Jurkat, Clone E6-1 (cell line): ENCODE results near the gene CBFA2T2.

Source experiments
- DNase-seq: peaks from one replicate; pipeline ENCODE4 v3.0.0-alpha.2; 2011; ENCODE audit warnings: low read depth, low spot score
- H3K4me3 ChIP-seq: 2 replicates; pipeline ENCODE4 v1.5.1; 2011; ENCODE audit warnings: mild to moderate bottlenecking, low read length, control low read depth, moderate library complexity

CBFA2T2 gene

DNA sequence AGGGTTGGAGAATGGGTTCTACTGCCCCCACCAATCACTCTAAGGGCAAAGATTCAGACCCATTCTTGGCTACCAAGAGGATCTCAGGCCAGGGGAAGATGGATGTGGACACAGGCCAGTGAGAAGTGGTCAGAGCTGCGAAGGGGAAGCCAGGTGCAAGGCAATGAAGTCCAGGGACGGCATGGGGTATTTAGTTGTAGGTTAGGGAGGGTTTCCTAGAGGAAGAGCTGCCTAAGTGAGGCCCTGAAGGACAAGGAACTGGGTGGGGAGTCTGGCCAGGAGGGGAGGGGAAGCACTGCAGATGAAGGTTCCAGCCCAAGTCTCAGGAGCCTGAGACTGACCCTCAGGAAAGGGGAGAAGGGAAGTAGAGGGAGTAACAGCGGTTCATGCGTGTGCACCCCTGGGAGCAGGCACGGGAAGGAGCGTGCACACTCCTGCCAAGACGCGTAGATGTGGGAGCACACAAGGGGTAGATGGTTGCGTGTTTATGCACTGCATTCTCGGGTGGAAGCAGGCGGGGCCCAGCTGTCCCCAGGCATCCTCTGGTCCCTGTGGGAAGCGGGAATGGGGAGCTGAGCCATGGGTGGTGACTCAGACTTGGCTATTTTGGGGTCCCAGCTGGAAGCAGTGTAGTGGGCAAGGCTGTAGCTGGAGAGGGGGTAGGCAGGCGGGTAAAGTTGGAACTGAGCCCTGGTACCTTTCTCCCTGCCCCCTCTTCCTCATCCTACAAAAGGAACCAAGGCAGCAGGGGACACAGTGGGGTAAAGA lies 180.2 kb downstream of the CBFA2T2 start:
- no peak overlapping the region for H3K4me3 ChIP-seq
- DNase-seq = no peak

DNA sequence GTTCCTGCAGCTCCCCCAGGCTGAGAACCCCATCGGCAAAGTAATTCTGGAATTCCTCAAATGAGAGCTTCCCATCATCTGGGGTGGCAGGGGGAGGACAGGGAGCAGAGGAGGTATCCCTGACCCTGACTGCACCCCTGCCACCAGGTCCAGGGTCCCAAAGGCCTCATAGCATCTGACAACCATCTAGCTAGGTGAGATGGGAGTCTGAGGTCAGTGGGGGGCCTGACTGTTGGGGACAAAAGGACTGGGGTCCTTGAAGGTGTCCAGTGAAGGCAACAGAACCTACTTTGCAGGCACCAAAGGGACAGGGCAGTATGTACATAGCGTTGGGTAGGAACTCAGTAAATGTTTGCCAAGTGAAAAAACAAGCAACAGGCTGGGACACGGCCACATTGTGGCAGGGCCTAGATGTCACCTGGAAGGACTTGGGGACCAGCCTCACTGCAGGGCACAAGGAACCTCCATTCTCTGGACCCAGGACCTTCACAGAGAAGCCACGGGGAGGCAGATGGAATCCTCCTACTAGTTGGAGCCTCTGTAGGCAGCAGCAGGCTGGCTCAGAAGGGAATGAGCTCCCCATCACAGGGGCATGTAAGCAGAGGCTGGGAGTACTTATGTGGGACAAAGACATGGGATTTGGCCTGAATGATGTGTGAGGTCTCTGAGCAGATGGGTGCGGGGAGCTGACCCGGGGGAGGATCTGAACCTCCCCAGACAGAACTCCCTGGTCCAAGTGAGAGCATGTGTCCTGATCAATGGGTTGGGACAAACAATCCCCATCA lies 181.0 kb downstream of the CBFA2T2 start:
- H3K4me3 ChIP-seq = no peak overlapping the region

DNA sequence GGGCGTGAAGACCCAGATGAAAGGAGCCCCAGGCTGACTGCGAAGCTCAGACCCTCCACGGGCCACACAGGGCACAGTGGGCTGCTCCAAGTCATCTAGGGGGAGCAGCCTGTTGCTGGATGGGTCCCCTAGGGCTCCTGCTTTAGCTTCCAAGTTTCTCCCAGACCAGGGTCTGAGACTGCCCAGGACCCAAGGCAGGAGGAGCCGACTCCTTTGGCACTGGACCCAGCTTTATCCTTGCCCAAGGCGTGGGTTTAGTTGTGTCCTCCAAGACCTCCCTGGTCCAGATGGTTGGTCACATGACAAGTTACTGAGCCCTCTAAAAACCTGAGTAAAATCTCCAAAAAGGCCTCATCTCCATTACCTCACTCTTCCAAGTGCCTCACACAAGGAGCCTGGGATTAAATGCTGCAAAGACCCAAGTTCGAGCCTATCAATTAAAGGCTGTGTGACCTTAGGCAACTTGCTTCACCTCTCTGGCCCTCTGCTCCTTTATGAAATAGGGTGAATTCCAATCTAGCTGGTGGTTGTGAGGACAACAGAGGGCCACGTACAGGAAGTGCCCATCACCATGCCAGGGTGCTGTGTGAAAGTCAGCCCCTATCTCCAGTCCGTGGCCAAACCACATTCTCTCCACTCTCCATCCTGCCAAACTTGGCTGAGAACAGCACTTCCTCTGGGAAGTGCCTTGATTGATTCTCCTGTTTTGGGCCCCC lies 181.8 kb downstream of the CBFA2T2 start:
- DNase-seq = no peak
- no peak overlapping the region for H3K4me3 ChIP-seq

More for the DNA sequence above, 181.0 kb downstream of the CBFA2T2 start:
- no peak for DNase-seq

DNA sequence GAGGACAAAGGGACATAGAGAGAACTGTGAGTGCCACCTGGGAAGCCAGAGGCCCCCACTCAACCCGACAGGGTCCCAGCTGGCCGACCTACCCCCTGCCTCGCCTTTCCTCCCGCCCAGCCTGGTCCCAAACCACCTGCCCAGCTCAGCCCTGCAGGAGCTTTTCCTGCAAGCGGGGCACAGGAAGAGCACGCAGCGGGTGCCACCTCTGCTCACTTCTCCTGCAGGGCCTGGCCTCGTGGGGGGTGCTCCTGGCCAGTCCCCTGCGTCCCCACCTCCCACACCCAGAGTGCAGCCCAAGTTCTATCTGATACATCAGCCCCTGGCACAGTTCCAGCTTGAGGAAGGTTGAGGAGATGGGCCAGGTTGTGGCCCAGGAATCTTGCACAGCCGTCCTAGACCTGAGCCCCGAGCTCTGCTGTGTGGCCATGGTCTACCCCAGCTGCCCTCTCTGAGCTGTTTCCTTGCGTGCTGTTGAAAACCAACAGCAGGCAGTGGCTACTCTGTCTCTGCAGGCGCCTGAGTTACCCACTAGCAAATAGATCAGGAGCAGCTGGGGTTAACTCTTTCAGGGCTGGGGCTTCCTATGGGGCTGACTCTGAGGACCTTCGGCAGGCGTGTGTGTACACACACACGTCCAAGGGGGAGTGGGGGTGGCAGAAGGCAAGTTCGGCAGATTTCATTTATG lies 182.7 kb downstream of the CBFA2T2 start:
- H3K4me3 ChIP-seq = no peak overlapping the region
- DNase-seq = no peak

DNA sequence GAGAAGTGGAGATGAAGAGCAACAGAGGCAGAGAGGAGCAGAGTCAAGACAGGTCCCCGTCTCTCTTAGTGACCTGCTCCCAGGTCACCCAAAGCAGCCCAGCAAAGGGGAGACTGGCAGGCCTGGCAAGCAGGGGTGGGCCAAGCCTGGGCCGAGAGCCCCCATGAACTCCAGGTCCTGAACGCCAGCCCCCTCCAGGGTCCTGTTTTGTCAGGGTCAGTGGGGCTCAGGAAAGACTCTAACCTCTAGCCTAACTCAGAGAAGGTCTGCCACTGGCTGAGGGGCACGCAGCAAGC lies 183.2 kb downstream of the CBFA2T2 start:
- H3K4me3 ChIP-seq = no peak overlapping the region
- no peak for DNase-seq

DNA sequence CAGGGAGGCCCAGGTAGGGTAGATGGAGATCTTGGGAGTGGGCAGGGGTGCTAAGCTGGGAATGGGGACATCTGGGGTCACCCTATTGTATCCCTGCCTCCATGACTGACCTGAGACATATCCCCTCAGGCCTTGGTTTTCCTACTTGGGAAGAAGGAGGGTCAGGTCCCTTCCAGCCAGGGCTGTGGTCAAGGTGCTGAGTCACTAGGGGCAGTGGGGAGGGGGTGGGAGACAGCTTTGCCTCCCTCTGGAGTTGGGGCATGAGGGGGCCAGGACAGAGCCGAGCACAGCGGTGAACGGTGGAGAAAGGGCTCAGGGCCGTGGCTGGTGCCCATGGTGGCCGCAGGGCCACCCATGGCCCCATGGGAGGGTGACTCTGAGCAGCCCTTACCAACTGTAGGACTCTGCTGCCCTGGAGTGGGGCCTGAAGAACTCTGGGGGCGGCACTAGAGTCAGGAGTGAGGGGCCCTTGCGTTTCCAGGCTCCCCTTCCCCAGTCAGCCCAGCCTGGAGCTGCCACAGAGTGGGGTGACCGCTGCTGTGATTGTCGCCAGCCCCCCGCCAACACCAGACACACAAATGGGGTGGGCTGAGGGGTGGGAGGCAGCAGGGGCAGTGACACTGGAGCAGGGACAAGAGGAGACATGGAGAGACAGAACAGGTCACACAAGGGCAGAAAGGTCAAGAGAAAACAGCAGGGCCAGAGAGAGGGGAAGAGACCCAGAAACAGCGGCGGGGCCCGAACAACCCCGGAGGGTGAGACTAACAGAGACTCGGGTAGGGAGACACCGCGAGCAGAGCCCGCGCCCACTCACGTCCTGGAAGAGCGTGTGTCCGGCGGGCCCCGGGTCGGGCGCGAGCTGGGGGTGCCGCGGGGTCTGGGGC lies 183.8 kb downstream of the CBFA2T2 start:
- no peak overlapping the region for H3K4me3 ChIP-seq
- no peak for DNase-seq

DNA sequence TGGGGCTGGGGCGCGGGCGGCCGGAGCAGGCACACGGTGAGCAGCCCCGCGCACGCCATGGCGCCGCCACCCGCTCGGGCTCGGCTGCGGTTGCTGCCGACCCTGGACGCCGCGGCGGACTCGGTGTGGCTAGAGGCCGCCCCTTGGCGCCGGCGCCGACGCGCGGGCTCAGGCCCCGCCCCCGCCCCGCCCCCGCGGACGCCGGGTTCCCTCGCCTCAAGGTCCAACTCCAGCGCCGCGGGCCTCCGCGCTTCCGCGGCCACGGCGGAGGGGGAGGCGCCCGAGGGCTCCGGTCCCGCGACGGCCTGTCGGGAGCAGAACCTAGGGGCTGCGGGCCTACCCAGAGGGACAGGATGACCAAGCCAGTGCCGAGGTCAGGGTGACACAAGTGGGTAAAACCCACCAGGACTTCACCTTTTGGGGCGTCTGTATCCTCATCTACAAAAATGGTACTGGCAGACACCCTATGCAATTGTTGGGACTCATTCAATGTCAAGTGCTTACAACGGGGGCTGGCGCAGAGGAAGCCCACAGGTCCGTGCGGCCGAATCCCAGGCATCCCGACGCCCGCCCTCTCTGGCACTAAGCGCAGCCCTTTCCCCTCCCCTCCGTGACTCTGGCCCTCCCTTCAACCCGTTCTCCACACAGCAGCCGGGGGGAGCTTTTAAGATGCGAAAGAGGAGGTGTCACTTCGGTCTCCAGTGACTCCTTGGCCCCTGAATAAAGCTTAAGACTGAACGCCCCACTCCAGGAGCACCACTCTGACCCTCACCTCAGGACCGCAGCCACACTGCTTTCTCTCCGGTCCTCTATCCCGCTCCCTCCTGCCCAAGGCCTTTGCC lies 184.6 kb downstream of the CBFA2T2 start, which contains the start of gene NECAB3:
TSS of gene NECAB3 (minus strand) at position 135 of the 842 bp plus-strand sequence. CDS start at position 59, 76 bp downstream.
- H3K4me3 ChIP-seq = no peak within 1 kb of the TSS
- no peak for DNase-seq

DNA sequence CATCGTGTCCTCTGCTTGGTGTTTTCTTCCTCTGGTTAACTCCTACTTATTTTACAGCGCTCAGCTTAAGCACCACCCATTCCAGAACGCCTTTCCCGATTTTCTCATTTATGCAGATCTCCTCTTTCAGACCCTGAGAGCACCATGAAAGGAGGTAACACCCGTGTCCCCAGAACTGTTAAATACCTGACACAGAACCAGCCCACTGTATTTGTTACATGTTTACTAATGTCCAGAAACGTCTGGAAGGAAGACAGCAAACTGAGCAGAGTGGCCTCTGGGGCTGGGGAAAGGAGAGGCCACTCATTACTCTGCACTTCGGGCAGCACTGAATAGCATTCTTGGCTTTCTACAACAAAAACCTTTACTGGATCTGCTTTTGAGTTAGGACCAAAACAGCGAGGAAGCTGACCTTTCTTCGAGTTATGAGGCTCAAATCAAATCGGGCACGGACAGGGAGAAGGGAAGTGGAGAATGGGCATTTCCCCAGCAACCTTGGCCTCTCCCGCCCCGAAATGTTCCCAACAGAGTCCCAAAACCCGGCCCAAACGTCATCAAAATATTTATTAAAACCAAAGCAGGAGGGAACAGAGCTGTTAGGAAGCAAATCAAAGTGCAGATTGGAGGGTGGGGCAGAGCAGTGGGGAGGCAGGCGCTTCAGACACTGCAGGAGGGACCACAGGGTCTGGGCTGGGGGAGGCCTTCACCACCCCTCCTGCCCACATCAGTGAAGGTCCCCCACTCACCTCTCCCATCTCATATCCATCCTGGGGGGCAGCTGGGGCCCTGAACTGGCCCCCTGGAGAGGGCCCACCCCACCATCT lies 185.5 kb downstream of the CBFA2T2 start:
- no peak overlapping the region for H3K4me3 ChIP-seq
- no peak for DNase-seq

DNA sequence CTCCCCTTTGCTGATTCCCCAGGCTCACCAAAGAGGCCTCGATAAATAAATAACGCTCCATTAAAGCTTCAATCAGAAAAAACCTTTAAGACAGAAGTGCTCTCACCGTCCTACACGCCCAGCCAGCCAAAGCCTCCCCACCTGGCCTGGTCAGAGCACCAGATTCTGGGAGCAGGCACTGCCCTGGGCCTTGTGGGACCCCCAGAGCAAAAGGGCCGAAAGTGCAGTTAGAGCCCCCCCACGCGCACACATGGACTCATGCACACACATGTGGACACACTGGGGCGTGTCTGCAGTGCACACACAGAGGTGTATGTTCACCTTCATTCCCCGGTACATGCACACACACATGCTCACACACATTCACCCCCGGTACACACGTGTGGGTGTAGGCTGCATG lies 186.2 kb downstream of the CBFA2T2 start:
- H3K4me3 ChIP-seq = no peak overlapping the region
- no peak for DNase-seq

DNA sequence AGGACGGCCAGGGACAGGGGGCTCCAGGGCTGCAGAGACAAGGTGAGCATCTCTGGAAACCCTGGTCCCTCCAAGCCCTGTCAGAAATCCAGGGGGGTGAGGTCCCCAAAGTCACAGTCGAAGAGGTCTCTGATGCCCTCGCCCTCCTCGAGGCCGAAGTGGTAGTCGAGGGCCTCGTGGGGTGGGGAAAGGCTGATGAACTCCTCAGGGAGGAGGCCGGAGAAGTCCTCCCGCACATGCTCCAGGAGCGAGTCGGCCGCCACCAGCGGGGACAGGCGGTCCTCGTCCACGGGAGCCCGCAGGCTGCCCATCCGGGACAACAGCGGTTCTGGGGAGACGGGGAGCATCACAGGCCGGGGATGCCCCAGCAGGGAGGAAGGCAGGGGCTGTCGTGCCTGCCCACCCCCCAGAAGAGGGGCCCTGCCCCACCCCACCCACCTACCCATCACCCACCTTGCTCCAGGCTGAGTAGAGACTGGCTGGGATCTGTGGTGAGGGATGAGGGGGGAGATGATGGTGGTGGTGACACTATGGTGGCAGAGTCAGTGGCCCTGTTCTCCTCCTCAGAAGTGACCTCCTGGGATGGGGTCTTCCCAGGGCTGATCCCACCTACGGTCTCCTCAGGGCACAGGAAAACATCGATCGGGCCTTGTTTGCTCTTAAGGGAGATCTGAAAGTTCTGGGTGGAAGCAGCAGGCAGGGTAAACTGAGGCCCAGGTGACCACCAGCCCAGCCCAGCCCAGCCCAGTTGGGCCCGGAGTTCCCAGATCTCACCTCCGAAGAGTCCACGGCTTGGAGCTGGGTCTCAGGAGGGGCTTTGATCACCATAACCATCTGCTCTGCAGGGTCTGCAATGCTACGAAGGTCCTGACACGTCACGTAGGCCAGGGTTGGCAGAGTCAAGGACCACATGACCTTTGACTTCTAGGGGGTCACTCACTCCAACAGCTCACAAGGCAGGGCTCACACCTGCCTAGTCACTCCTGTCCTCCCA lies 187.1 kb downstream of the CBFA2T2 start:
- no peak overlapping the region for H3K4me3 ChIP-seq
- no peak for DNase-seq

DNA sequence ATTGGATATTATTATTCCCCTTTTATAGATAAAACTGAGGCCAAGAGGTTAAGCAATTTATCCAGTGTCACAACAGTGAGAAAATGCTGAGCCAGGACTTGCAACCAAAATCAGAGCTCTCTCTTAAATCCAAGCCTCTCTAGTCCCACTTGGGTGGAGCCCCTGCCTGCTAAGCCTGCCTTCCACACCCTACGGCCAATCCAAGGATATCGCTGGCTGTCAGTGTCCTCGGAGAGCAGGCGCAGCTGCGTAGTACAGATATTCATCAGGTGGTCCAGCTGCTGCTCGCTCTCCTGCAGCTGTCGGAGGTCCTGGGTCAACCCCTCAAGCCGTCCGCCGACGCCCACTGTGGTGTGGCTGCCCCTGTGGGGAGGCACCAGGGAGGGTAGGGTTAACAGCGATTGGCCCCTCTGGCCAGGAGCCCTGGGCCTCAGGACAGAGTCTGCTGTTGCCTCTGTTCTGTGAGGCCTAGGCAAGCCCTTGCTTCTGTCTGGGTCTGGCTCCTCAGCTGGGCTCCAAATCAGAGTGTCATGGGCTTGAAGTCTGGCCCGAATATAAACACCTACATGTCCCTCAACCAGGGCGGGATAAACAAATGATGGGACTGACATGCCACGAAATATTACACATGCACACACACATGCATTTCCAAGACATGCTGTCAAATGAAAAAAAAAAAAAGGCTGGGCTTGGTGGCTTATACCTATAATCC lies 188.3 kb downstream of the CBFA2T2 start:
- no peak for DNase-seq
- no peak overlapping the region for H3K4me3 ChIP-seq

DNA sequence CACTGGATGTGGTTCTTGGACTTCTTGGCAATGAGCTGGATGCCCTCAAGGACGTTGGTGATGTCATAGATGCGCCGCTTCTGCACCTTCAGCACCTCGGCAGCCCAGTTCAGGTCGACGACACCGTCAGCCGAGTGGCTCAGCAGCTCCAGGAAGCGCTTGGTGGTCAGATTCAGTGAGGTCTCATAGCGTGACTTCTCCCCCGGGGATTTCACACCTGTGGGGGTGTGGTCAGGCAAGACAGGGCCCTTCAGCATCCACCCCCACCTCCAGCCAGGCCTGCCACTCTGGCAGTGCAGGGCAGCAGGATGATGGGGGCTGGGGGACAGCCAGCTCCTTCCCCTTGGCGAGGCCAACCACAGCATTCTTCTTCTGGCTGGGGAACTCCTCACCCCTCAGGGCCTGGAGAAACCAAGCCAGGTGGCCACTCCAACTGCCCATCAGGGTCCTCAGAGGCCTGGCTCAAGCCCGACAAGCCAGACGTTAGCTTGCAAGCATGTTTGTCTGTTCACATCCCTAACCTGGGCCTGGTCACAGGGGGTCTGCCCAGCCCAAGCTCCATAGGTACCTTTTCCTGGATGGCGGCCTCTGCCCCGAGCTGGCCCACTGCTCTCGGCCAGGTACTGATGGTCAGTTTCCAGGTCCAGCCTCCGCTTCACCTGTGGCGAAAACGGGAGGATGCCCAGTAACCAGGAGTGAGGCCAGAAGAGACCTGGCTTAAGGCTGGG lies 190.0 kb downstream of the CBFA2T2 start:
- no peak for DNase-seq

DNA sequence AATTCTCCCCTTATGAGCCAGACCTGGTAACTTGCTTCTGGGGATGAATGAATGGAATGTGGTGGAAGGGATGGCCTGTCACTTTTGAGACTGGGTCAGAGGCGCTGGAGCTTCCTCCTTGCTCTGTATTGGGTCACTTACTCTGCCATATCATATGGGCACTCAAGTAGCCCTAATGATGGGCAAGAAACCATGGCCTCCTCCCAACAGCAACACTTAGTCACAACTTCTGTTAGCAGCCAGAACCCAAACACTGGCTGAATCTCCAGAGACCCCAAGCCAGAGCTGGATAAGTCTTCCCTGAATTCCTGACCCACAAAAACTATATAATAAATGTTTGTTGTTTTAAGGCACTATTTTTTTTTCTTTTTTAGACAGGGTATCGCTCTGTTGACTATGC lies 190.8 kb downstream of the CBFA2T2 start:
- DNase-seq = no peak
- no peak overlapping the region for H3K4me3 ChIP-seq

More for the DNA sequence above, 190.0 kb downstream of the CBFA2T2 start:
- no peak overlapping the region for H3K4me3 ChIP-seq

DNA sequence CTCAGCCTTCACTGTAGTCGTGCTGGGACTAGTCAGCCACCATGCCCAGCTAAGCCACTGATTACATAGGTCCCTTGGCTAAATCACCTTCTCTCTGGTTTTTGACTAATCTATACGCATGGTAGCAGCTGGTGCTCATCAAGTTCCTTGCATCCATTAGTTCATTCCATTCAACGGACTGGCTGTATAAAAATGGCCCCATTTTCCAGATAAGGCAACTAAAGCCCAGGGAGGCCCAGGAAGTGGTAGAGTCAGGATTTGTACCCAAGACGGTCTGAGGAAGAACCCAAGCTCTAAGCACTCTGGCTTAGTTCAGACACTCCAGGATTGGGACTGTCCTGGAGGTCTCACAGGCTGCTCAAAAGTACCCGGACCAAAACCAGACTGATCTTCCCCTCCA lies 191.4 kb downstream of the CBFA2T2 start:
- no peak overlapping the region for H3K4me3 ChIP-seq
- no peak for DNase-seq
